GM13976 (cell line): ENCODE measurements around the gene ACE.

Experiments used
- DNase-seq: peaks from one replicate; pipeline ENCODE4 v3.0.0; 2012; ENCODE audit warnings: low spot score
- in situ Hi-C: fragments of 300-500 bp; cut with MboI; formaldehyde crosslinking; loops from one replicate; pipeline ENCODE4 v1.12.0; 2022; ENCODE audit warnings: low sequenced_read_pairs, mixed read lengths, inconsistent platforms; ENCODE audit not compliant: unreplicated experiment
- TF ChIP-seq, protein P1 (sequence below): IDR thresholded peaks from 2 replicates; pipeline ENCODE4 v1.5.1; 2012; ENCODE audit warnings: borderline replicate concordance, mild to moderate bottlenecking; ENCODE audit not compliant: insufficient read depth; ENCODE audit errors: extremely low read depth, missing control alignments, control extremely low read depth

The ACE gene

GRCh38 chr17:63544467-63545301 is 67.8 kb downstream of the ACE start:
- no peak for DNase-seq
- in situ Hi-C loops: no loop called here
- TF ChIP-seq, protein P1, sequence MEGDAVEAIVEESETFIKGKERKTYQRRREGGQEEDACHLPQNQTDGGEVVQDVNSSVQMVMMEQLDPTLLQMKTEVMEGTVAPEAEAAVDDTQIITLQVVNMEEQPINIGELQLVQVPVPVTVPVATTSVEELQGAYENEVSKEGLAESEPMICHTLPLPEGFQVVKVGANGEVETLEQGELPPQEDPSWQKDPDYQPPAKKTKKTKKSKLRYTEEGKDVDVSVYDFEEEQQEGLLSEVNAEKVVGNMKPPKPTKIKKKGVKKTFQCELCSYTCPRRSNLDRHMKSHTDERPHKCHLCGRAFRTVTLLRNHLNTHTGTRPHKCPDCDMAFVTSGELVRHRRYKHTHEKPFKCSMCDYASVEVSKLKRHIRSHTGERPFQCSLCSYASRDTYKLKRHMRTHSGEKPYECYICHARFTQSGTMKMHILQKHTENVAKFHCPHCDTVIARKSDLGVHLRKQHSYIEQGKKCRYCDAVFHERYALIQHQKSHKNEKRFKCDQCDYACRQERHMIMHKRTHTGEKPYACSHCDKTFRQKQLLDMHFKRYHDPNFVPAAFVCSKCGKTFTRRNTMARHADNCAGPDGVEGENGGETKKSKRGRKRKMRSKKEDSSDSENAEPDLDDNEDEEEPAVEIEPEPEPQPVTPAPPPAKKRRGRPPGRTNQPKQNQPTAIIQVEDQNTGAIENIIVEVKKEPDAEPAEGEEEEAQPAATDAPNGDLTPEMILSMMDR: no peak

DNA sequence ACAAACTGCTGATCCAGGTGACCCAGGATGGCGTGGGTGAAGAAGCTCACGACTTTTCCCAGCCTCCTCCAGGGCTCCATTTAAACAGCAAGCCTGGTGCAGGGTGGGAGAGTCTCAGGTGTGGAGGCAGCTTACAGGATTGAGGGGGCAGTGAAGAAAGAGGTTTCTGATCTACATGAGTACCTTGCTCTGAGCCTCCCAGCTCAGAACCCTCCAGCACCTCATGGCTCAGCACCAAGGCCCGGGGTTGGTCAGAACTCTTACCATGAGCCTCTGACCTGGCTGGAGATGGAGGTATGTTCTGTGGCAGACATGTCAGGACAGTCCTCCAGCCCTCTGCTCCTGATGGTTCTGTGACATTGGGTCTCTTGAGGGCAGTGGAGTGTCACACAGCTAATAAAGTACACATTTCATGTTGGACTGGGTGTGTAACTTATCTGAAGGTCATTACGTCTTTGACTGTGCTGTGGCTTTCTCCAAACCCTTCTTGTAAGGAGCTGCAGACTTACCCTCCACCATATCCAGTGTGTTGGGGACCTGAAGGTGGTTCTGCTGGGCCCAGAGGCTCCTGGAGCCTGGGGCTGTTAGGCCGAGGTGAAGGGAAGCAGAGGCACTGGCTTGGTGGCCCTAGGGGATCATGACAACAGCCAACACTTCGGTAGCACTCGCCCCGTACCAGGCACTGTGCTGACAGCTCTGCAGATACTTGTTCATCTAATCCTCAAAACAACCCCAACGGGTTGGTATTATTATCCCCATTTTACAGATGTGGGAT is 69.6 kb downstream of the ACE start:
- TF ChIP-seq, protein P1: no peak
- no peak for DNase-seq
- in situ Hi-C loops: no loop called here

- TF ChIP-seq, protein P1: no peak
- in situ Hi-C loops: no loop called here
- DNase-seq: no peak
These were observed 70.2 kb downstream of the ACE start for GRCh38 chr17:63547083-63547523.
